HG02610 (cell line): ENCODE measurements around the gene TMED9.
"Not testable (repeated sequence)": the region's sequence is repeated elsewhere in the genome, so short reads cannot be mapped to it uniquely, and the experiment has no call there.

Source experiments
- ATAC-seq: cut with Tn5 transposase; IDR thresholded peaks from one replicate; pipeline ENCODE4 v1.9.1; 2021; ENCODE audit warnings: mild to moderate bottlenecking, moderate library complexity; ENCODE audit not compliant: unreplicated experiment

Gene TMED9

GRCh38 chr5:177592010-177592834, at the start of gene TMED9:
Gene TMED9, plus strand, starts transcription at chr5:177592203. Its CDS starts 12 bp downstream, at chr5:177592215.
- peak; percentile 86 for ATAC-seq

- no peak for ATAC-seq
Observed at GRCh38 chr5:177542816-177543465, 49.1 kb upstream of the TMED9 start.

GRCh38 chr5:177545487-177546257, 46.3 kb upstream of the TMED9 start:
- ATAC-seq: no peak

- ATAC-seq: no peak
Observed at GRCh38 chr5:177546258-177546741, 45.7 kb upstream of the TMED9 start.

GRCh38 chr5:177547736-177548135, 44.3 kb upstream of the TMED9 start:
- no peak for ATAC-seq

GRCh38 chr5:177548495-177548894, 43.5 kb upstream of the TMED9 start:
- ATAC-seq: no peak

- no peak for ATAC-seq
Observed at GRCh38 chr5:177550122-177550521, 41.9 kb upstream of the TMED9 start.

GRCh38 chr5:177552839-177553455, 39.1 kb upstream of the TMED9 start:
- no peak for ATAC-seq

GRCh38 chr5:177553671-177554429, 38.2 kb upstream of the TMED9 start:
- peak; percentile 32 for ATAC-seq

GRCh38 chr5:177554474-177555111, 37.4 kb upstream of the TMED9 start, which contains the start of gene FAM193B:
Gene FAM193B, minus strand, starts transcription at chr5:177554563. Its CDS starts 105 bp downstream, at chr5:177554458.
- peak; percentile 93 for ATAC-seq

- ATAC-seq: no peak
Observed at GRCh38 chr5:177555228-177555627, 36.8 kb upstream of the TMED9 start.

GRCh38 chr5:177555665-177556064, 36.3 kb upstream of the TMED9 start:
- ATAC-seq: no peak

- ATAC-seq: no peak
Observed at GRCh38 chr5:177557041-177557647, 34.9 kb upstream of the TMED9 start.

GRCh38 chr5:177557796-177558195, 34.2 kb upstream of the TMED9 start:
- ATAC-seq: no peak

- not testable (repeated sequence) for ATAC-seq
Observed at GRCh38 chr5:177559446-177559941, 32.5 kb upstream of the TMED9 start.

GRCh38 chr5:177565046-177565445, 27.0 kb upstream of the TMED9 start:
- no peak for ATAC-seq

GRCh38 chr5:177568326-177568725, 23.7 kb upstream of the TMED9 start:
- no peak for ATAC-seq

GRCh38 chr5:177569894-177570293, 22.1 kb upstream of the TMED9 start:
- ATAC-seq: no peak

- no peak for ATAC-seq
Observed at GRCh38 chr5:177575488-177575887, 16.5 kb upstream of the TMED9 start.
